BE2C (cell line): ENCODE measurements around the gene UBLCP1.
"Not testable (repeated sequence)": the region's sequence is repeated elsewhere in the genome, so short reads cannot be mapped to it uniquely, and the experiment has no call there.

Experiments
- DNase-seq: peaks from one replicate; pipeline ENCODE4 v3.0.0-alpha.2; 2020
- H3K27me3 ChIP-seq: fragments of 250-450 bp; sonication (Bioruptor Pico); 2 replicates; pipeline ENCODE4 v1.5.1; 2020; ENCODE audit warnings: mild to moderate bottlenecking
- H3K36me3 ChIP-seq: fragments of 250-450 bp; sonication (Bioruptor Pico); 2 replicates; pipeline ENCODE4 v1.5.1; 2020; ENCODE audit warnings: mild to moderate bottlenecking
- H3K4me1 ChIP-seq: fragments of 250-450 bp; sonication (Bioruptor Pico); 2 replicates; pipeline ENCODE4 v1.5.1; 2020
- H3K4me3 ChIP-seq: 2 replicates; pipeline ENCODE4 v1.5.1; 2011; ENCODE audit warnings: low read depth, low read length
- H3K9me3 ChIP-seq: fragments of 250-450 bp; sonication (Bioruptor Pico); 2 replicates; pipeline ENCODE4 v1.5.1; 2020
- CTCF ChIP-seq: IDR thresholded peaks from 2 replicates; pipeline ENCODE4 v1.5.1; 2012; ENCODE audit warnings: mild to moderate bottlenecking, low read depth, low read length

Gene UBLCP1

GRCh38 chr5:159230657-159231056 lies 32.4 kb upstream of the UBLCP1 start:
- Histone ChIP-seq H3K27me3 (no peaks in the 10 kb centered on the region), H3K4me1 (peaks cover 9% of the 10 kb centered on the region), H3K4me3 (no peak overlapping the region), H3K36me3 (no peaks in the 10 kb centered on the region), H3K9me3 (no peaks in the 10 kb centered on the region)
- no peak for TF ChIP-seq CTCF
- peak; percentile 38 for DNase-seq

DNA sequence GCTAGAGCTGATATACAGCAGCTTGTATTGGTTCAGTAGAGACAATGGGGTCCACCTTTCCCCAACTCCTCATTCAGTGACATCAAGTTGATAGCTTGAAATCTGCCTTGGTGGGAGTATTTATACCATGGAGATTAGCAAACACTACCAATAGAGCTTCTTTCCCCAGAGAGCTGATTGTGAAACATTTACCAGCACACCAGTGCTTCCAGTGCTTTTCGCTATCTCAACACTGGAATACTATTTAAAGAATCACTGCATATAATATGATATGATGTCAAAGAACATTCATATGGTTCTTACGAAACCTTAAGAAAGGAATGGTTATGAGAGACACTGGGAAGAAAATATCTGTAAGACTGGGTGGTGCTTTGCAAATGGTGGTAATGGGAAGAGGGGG lies 31.9 kb upstream of the UBLCP1 start:
- no peak for DNase-seq
- Histone ChIP-seq H3K27me3 (no peaks in the 10 kb centered on the region), H3K36me3 (no peaks in the 10 kb centered on the region), H3K4me1 (peaks cover 14% of the 10 kb centered on the region), H3K9me3 (no peaks in the 10 kb centered on the region), H3K4me3 (no peak overlapping the region)
- no peak for TF ChIP-seq CTCF

DNA sequence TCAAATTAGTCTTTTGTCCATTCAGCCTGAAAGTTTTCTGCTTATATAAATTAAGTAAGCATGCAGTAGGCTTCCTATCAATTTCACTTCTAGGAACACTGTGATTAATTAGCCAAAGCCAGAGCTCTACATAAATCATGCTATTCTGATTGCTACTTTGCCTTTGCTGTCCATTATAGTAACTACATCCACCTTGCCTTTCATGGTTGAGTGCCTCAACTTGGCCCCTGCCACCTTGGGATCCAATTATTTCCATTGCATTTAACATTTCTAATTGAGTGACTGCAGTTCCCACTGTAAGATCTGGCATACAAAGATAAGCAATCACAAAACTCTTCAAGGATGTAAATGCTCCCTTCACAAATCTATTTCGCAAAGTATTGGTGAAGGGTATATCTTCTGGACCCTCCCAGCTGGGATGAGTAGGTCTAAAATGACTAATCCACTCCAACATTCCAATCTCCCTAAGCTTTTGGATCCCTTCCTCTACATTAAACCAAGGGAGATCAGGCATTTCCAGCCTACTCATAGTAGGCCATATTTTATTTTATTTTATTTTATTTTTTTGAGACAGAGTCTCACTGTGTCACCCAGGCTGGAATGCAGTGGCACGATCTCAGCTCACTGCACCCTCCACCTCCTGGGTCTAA lies 27.1 kb upstream of the UBLCP1 start:
- H3K27me3 ChIP-seq, DNase-seq, H3K4me3 ChIP-seq, H3K9me3 ChIP-seq, H3K36me3 ChIP-seq: not testable (repeated sequence)
- H3K4me1 ChIP-seq, result peaks cover 10% of the 10 kb centered on the region

DNA sequence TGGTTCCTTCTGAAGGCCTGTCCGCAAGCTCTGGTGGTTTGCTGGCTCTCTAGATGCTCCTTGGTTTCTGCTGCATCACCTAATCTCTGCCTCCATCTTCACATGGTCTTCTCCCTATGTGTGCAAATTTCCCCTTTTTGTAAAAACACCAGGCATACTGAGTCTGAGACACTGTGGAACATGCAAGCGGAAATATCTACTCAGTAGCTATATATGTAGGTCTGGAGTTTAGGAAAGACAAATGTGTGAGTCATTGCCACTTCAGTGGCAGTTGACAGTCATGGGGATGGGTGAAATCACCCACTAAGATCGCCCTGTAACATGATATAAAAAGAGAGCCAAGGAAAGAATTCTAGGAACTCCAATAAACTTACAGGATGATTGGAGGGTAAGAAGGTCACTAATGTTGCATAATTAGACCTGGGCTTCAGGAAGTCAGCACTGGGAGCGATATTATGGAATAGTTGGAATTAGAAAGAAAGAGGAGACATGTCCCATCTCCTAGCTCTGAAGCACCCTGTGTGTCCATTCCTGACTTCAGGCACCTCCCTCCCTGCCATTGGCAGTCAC lies 22.7 kb upstream of the UBLCP1 start:
- H3K4me1 ChIP-seq, result peaks cover 8% of the 10 kb centered on the region
- no peaks in the 10 kb centered on the region for H3K9me3 ChIP-seq
- no peaks in the 10 kb centered on the region for H3K36me3 ChIP-seq
- H3K4me3 ChIP-seq, result no peak overlapping the region
- TF ChIP-seq CTCF, result no peak
- no peak for DNase-seq
- no peaks in the 10 kb centered on the region for H3K27me3 ChIP-seq

DNA sequence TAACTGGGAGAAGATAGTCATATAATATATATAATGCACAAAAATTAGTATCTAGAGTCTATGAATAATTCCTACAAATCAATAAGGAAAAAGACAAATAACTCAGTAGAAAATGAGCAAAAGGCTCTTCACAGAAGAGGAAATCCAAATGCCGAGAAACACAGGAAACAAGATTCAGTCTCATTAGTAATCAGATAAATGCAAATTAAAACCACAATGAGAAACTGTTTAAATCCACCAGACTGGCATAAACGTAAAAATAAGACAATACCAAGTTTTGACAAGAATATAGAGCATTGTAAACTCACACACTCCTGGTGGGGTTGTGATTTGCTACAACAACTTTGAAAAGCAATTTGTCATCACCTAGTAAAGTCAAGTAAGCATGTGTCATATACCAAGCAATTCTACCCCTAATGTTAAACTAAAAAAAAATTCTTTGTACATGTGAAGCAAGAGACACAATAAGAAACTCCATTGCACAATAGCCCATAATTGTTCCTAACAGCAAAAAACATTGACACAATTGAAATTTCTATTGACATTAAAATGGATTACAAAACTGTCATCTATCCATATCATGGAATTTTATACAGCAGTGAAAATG lies 21.0 kb upstream of the UBLCP1 start:
- no peak for DNase-seq
- H3K4me3 ChIP-seq, result no peak overlapping the region
- no peaks in the 10 kb centered on the region for H3K4me1 ChIP-seq
- no peaks in the 10 kb centered on the region for H3K36me3 ChIP-seq
- no peaks in the 10 kb centered on the region for H3K27me3 ChIP-seq
- no peak for TF ChIP-seq CTCF
- H3K9me3 ChIP-seq, result no peaks in the 10 kb centered on the region

DNA sequence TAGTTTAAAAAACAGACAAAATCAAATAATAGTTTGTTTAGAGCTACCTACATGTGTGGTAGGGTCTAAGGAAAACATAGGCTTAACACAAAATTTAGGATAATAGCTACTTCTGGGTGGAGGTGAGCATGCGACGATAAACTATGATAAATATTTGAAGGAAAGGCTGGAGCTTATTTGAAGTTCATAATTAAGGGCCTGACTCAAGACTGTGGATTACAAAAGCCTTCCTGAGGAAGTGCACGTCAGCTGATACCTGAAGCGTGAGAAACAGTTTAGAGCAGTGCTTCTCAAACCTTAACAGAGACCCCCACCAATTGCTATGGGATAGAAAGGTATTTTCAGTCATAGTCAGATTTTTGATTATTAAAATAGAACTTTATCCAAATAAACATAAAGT lies 20.4 kb upstream of the UBLCP1 start:
- H3K27me3 ChIP-seq, result no peaks in the 10 kb centered on the region
- no peak for TF ChIP-seq CTCF
- H3K9me3 ChIP-seq, result no peaks in the 10 kb centered on the region
- no peaks in the 10 kb centered on the region for H3K36me3 ChIP-seq
- no peak for DNase-seq
- H3K4me1 ChIP-seq, result no peaks in the 10 kb centered on the region
- H3K4me3 ChIP-seq, result no peak overlapping the region
